A549 treated with RU486 at 1 μM for 4 hours (cell line): ENCODE data around the gene CYFIP1. TPM values are rescaled to one million over a fixed set of nuclear protein-coding genes. Genes with fewer than 3 reads are reported as not detected.

Experiments
- total RNA-seq: library from RNA; stranded (reverse); fragments of 200-300 nt; extraction: Qiagen RNA extraction; gene quantifications from 5 replicates; pipeline ENCODE4 v1.2.3, GENCODE V29; 2022; ENCODE audit warnings: low read depth

Gene CYFIP1
- 66.5 to 82.2 TPM (median 80.6 TPM) in 5 replicates for total RNA-seq

GRCh38 chr15:22980189-22981050 is at the start of gene CYFIP1:
TSS of gene CYFIP1 (minus strand) at chr15:22980368. CDS start at chr15:22947285, 33,083 bp downstream.

GRCh38 chr15:22838292-22839042 is 141.7 kb downstream of the CYFIP1 start, which contains the start of gene NIPA2:
TSS of gene NIPA2 (plus strand) at chr15:22838666. CDS start at chr15:22851732, 13,066 bp downstream.

Other genes with a start within 250 kb of the CYFIP1 start
- gene NIPA1, start 193.7 kb downstream of the CYFIP1 start, total RNA-seq: 18.4 to 25.4 TPM (median 23.3 TPM) in 5 replicates
- gene NIPA2, start 141.7 kb downstream of the CYFIP1 start, total RNA-seq: 77.9 to 114 TPM (median 112 TPM) in 5 replicates
- gene TUBGCP5, start 59.2 kb upstream of the CYFIP1 start, total RNA-seq: 20.8 to 32.9 TPM (median 25.8 TPM) in 5 replicates
- not detected in 5 replicates for gene GOLGA6L1, start 156.5 kb upstream of the CYFIP1 start, total RNA-seq